GM21619 (cell line): ENCODE data around the gene GPR61.

Experiments used
- ATAC-seq: cut with Tn5 transposase; IDR thresholded peaks from one replicate; pipeline ENCODE4 v1.9.1; 2021; ENCODE audit not compliant: unreplicated experiment

GPR61 gene

DNA sequence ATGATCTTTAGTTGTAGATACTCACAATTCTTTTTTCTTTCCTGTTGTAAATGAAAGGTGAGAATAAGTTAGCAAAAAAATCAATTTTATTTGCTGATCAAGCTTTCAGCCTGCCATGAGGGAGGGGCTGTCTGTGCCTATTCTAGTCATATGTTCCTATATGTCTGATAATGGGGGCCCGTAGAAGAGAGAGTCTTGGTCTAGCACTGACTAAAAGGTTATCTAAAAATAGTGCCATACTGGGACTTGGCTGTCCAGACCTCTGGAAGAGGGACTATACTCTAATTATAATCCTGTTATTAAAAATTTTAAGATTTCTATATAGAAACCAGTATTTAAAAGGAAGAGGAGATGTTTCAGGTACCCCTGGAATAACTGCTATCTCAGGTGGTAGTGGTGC lies 27.3 kb downstream of the GPR61 start:
- ATAC-seq = no peak

DNA sequence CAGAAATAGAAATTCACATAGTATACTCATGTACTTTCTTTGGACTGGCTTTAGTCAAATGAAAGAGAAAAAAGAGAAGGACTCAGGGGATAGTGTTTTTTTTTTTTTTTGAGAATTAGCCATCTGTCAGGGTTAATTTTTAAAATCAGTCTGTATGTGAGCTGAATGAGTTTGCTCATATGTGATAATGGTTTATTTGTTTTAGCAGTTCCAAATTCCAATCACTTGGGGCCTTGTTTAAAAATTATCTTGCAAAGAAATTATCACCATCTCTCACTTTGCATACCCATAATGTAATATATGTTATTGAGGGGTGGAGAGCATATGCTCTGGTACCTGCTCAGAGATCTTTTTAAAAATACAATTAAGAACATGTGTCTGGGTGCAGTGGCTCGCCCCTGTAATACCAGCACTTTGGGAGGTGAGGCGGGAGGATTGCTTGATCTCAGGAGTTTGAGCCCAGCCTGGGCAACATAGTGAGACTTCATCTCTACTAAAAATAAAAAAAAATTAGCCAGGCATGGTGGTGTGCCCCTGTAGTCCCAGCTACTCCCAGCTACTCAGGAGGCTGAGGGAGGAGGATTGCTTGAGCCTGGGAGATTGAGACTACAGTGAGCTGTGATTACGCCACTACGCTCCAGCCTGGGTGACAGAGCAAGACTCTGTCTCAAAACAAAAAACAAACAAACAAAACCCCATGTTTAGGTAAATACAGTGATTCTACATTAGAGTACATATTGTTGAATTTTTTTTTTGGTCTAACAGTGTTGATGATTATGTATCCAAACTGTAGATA lies 28.4 kb downstream of the GPR61 start:
- no peak for ATAC-seq

DNA sequence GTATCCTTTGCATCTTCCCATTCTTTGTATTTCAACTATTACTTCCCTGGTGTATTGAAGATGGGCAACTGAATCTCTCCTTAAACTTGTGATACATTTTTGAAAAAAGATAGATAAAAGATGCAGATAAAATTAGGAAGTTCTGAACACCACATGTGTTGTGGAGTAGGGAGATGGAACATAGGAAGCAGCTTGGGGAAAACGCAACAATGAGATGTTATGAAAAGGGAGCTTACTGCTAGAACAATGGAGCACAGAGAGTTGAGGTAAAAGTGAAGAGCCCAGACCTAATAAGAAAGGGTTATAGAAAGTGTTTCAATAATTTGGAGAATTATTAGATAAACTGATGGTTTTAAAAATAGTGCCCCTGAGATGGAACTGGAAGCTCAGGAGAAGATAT lies 29.7 kb downstream of the GPR61 start:
- ATAC-seq = no peak

DNA sequence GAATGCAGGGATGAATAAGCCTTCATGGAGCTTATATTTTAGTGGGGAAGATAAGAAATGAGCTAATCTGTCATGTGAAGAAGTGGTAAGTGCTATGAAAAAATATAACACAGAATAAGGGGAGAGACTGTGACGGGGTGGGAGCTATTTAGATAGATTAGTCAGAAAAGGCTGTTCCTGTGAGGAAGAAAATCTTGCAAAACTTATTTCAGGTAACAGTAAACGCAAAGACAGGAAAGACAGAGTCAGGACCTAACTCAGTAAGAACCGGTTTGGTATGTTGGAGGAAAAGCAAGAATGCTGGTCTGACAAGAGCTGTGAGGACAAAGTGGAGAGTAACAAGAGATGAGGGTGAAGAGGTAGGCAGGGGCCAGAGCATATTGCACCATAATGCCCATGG lies 30.7 kb downstream of the GPR61 start:
- no peak for ATAC-seq

DNA sequence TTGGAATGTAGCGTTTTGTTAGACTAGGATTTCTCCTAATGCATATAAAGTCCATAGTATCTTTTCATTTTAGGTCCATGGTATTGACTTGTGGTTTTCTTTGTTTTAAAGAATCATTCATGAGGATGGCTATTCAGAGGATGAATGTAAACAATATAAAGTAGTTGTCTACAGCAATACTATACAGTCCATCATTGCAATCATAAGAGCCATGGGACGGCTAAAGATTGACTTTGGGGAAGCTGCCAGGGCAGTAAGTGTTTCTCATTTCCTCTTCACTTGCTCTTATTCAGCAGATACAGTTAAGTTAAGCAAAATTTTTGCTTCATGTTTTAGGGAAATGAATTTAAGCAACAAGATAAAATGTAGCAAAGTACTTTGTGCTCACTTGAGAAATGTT lies 34.1 kb downstream of the GPR61 start:
- ATAC-seq = no peak

DNA sequence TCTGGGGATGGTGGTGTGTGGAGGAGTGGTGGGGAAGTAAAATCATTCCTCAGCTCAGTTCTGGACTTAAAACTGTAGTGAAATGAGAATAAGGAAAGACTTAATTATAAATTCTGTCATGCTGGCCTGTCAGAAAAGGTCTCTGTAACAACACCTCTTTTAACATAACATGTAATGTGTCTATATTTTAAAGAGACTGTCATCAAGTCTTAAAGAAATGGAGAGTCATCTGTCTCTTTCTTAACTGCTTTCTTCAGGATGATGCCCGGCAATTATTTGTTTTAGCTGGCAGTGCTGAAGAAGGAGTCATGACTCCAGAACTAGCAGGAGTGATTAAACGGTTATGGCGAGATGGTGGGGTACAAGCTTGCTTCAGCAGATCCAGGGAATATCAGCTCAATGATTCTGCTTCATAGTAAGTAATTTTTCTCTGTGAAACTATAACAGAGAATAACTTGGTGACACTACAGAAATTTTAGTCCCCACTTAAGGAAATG lies 39.3 kb downstream of the GPR61 start:
- no peak for ATAC-seq

DNA sequence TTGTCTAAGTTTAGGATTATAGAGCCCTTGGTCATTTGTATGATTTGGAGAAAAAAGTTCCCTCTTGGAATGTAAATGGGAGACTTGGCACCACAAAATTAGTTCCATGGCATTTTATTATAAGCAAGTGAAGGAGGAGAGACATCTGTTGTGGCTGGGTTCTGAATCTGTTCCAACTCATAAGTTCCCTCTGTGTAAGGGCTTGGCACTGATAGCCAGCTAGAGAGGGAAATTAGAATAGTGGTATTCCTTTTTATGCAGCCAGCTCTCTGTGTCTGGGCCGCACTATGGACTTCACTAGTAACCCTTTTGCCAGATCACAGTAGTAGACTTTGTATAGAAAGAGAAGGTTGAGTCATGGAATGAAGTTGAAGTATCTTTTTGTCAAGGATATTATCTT lies 39.8 kb downstream of the GPR61 start:
- no peak for ATAC-seq

DNA sequence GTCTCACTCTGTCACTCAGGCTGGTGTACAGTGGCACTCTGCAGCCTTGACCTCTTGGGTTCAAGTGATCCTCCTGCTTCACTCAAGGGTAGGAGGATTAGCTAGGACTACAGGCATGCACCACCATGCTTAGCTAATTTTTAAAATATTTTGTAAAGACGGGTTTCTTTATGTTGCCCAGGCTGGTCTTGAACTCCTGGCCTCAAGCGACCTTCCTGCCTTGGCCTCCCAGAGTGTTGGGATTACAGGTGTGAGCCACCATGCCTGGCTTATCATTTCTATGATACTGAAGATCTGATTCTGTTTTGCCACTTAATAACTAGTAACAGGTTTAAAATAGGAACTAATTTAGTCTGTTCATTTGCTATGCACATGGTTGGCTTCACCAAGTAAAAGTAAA lies 42.3 kb downstream of the GPR61 start:
- no peak for ATAC-seq

DNA sequence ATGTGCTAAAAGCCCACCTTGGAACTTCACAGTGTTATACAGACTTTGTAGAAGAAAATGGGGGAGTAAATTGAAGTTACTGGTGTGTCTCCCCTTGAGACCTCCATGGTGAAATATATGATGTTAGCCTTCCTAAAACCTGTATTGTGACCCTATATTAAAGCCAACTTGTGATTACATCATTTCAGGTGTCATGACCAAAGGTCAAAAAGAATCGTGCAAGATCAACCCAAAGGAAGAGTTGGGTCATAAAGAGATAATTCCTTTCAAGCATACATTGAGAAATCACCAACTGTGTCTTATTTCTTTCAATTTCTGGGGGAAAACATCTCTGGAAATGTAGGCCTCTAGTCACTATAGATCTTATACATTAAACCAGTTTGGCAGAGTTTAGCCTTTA lies 45.1 kb downstream of the GPR61 start:
- no peak for ATAC-seq

DNA sequence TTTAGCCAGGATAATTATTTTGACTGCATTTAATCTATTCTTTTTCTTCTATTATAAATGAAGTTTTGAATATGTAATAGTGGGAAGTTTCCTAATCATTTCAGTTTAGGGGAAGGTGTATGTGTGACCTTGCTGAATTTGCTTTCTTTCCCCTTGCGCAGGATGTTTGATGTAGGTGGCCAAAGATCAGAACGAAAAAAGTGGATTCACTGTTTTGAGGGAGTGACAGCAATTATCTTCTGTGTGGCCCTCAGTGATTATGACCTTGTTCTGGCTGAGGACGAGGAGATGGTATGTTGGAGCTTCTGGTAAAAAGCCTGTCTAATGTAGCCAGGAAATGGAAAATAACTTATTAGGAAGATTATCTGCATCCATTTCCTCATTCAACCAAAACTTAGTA lies 46.4 kb downstream of the GPR61 start:
- no peak for ATAC-seq

DNA sequence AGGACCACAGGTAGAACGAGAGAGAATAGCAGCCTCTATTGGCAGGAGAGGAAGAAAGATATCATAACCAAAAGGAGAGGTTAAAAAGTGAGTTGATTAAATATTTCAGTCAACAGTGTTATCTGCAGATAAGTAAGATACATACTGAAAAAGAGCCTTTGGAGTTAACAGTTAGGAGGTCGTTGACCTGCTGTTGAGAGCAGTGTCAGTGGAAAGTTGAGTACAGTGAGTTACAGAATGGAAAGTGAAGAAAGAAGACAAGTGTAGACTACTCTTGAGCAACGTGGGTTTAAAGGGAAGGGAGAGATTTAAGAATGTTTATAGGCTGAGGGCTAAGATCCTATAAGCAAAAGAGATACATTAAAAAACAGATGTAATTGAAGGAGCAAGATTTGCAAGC lies 49.5 kb downstream of the GPR61 start:
- ATAC-seq = no peak

DNA sequence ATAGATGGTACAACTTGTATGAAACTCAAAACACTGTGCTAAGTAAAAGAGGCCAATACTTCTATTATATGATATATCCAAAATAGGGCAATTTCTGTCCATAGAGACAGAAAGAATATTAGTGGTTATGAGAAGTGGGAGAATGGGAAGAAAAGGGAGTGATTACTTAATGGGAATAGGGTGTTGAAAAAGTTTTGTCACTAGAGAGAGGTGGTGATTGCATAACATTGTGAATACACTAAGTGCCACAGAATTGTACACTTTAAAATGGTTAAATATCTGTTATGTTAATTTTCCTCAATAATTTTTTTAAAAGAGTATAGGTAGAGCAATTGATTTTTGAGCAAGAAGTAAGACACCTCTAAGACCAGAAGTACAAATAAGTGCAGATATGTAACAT lies 50.0 kb downstream of the GPR61 start:
- no peak for ATAC-seq

DNA sequence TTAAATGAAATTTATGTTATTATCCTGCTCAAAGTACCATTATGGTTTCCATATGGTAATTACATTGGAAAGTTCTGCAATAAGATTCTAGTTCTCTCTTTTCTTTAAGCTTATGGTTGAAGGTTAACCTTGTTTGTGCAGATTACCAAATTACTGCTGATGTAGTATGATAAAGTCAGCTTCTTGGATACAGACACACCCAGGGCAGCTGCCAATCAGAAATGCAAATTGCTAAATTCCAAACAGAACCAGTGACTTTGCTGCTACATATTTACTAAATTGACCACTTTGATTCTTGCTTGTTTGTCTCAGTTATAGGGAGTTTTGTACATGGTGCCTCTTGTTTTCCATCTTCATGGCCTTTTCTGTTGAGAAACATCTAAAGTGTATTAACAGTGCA lies 53.2 kb downstream of the GPR61 start:
- no peak for ATAC-seq

DNA sequence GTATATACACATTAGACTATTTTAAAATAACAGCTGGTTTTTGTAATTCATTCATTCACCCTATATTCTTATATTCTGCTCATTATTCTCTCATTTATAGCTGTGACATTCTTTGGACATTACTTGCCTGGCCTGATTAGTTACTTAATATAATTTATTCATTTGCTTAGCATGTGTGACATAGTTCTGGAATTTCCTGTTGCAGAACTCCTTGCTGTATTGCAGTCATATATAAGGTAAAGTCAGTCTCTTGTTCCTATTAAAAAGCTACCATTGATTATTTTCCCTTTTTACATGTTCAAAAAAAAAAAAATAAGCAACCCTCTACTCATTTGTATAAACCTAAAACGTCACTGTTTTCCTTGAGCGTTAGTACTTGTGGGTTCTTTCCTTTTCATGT lies 55.9 kb downstream of the GPR61 start:
- no peak for ATAC-seq
